Measurements from ENCODE around the gene RGCC.
"Not testable (repeated sequence)": the region's sequence is repeated elsewhere in the genome, so short reads cannot be mapped to it uniquely, and the experiment has no call there.

Gene RGCC

DNA sequence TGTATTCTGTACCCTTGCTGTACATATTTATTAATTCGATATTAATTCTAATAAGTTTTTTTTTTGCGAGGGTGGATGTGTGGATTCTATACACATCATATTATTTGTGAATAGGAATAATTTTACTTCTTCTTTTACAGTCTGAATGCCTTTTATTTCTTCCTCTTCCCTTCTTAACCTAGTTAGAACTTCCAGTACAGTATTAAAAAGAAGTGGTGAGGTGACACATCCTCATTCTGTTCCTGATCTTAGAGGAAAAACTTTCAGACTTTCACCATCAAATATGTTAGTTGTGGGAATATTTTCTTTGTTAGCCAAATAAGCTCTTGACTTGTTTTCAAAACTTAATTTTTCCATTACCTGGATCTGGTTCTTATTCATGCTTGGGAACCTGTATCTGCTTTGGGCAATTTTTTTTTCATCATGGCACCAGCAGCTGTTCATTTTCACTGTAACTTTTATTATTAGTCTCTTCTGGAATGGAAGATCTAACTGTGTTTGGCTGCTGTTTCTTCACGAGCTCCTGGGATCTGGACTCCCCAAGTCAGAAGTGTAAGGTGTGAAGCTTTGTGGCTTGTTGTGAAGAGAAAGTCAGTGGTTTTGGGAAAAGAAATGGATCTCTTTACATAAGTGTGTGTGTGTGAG lies 33.1 kb downstream of the RGCC start:
- no peak for DNase-seq (ENCODE audit: low read depth)

DNA sequence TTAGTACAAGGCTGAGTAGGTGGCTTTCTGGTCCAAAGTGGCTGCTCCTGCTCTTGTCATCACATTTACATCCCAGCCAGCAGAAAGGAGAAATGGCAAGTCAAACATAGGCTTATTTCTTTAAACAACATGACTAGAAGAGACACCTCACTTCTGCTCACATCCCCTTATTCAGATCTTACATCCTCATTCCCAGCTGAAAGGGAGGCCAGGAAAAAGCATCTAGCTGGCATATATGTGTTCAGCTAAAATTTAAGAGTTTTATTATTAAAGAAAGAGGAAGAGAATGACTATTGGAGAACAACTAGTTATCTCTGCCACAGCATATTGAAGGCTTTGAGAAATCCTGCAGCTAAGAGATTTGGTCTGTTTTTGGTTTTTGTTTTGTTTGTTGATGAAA lies 34.1 kb downstream of the RGCC start:
- DNase-seq (ENCODE audit: low read depth) = no peak

DNA sequence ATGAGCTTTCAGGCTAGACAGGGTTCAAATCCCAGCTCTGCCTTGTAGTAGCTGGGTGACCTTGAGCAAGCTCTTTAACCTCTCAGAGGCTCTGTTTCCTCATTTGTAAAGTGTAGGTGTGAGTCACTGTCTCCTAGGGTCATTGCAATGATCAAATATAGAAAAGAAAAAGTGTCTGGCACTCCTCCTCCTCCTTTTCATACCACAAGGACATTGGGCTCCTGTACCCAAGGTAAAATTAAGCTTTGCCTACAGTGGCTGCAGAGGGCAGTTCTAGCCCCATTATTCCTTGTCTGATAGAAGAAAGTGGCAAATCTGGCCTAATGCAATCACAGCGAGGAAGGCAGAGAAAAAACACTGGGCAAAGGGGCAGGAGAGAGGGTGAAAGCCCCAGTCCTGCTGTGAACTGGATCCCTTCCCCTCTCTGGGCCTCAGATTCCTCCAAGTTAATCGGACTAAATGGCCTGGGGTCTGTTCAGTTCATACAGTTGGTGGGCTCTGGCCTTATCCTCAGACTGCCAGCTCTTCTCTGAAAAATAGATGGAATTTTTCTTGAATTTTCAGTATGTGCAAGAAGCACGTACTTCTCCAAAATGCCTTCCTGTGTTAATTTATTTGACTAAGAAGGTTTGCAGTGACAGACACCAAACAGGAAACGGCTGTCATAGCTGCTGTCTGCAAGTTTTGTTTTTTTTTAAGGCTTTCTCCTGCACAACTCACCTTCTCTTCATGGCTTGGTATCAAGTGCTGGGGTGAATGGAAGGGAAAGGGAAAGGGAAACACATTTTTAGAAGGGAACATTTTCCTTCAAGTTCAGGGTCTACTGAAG lies 35.3 kb downstream of the RGCC start:
- DNase-seq (ENCODE audit: low read depth) = no peak

DNA sequence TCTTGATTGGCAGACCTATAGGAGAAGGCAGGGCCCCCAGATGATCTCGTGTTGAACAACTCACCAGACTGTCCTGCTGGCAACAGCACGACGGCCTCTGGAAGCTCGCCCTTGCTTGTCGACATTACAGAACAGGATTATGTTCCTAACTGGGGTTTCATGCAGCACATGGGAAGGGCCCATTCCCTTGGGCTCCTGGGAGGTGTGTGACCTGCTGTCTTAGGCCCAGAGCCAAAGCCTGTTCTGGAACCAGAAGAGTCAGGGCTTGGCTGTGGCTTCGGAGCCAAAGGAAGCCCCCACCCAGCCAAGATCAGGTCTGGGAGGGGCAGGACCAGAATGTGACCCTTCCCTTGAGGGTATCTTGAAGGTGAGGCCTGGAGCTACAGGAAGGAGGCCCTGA lies 36.9 kb downstream of the RGCC start:
- DNase-seq (ENCODE audit: low read depth) = no peak

DNA sequence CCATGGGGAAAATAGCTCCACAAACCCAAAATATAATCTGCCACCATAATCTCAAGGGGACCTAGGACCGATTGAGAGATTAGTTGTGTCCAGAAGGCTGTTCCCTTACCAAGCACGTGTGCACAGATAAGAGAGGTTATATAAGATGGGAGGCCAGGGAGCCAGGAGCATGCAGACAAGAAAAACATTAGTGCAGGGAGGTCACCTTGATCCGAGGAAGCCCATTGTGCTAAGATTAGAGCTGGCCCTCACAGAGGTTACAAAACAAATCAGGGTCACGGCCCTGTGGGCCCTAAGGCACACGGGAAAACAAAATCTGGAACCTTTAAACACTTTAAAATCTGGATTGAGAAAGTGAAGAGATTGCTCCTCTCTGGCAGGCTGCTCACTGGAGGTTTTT lies 37.7 kb downstream of the RGCC start:
- DNase-seq (ENCODE audit: low read depth) = no peak

DNA sequence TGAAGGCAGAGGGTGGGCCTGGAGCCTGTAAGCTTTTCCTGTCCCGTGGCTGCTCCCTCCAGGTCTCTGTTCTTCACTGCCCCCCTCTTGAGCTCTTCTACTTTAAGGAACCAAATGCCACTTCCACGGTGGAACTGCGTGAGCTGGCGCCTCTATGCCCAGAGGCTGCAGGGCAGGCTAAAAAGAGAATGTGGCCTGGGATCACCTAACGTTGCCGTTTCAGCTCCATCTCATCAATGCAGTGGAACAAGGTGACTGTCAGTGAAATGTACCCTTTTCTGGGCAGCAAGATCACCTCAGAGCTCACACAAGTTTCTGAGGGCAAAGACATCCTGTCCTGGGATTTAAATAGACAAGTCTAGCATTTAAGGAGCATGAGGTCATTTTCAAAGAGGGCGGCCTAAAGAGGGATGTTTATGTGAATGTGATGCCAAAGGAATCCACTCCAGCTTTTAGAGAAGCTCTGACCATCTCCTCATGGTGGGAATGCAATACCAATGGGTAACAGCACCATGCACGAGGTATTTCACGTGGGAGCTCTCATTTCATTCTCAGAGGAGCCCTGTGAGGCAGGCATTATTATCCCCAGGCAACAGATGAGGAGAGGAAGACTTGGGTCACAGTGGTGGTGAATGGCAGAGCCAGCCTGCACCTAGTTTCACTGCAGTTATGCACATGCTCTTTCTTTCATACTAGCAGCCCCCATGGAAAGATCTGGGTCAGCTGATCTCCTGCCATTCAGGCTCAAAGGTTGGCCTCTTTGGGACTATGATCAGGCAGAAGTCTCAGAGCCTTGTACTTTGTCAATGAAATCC lies 39.3 kb downstream of the RGCC start:
- DNase-seq (ENCODE audit: low read depth) = peak; percentile 48

DNA sequence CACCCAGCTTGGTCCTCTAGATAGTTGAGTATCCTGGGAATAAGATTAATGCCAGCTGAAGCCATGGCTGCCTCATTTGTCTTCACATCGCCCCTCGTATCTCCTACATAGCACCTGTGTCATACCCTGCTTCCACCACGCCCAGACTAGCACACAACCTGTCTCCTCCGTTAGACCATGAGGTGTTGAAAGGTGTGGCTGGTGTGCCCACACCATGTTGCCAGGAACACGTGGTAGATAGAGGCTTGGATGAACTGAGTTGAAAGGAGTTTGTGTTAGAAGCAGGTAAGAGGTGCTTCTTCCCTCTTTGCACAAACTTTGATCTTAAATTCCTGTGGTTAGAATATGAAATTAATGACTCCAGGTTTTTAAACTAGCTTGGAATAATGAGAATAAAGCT lies 40.1 kb downstream of the RGCC start:
- no peak for DNase-seq (ENCODE audit: low read depth)

DNA sequence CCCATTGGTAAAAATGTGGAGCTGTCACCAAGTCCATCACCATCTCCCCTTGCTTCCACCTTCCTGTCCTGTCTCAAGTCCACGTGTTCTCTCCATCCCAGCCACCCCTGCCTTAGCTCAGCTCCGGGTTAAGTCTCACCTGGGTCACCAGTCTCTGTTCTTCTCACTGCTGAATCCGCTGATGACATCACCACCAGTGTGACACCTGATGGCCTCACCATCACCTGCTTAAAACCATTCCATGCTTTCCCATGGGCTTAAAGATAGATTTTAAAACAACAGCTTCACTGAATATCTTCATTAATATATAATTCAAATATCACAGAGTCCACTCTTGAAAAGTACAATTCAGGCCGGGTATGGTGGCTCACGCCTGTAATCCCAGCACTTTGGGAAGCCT lies 42.1 kb downstream of the RGCC start:
- DNase-seq (ENCODE audit: low read depth) = no peak

DNA sequence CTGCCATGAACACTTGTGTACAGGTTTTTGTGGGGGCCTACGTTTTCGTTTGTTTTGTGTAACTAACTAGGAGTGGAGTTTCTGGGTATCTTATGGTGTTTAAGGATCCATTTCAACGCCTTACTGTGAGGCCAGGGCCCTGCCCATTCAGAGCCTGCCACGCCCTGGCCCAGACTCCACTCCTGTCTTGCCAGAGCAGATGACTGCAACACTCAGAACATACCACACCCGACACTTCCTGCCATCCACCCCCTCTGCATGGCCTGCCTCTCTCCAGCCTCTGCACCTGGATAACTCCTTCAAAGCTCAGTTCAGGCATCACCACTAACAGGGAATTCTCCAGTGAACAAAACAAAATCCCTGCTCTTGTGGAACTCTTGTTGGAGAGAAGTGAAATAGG lies 43.2 kb downstream of the RGCC start:
- DNase-seq (ENCODE audit: low read depth) = no peak

DNA sequence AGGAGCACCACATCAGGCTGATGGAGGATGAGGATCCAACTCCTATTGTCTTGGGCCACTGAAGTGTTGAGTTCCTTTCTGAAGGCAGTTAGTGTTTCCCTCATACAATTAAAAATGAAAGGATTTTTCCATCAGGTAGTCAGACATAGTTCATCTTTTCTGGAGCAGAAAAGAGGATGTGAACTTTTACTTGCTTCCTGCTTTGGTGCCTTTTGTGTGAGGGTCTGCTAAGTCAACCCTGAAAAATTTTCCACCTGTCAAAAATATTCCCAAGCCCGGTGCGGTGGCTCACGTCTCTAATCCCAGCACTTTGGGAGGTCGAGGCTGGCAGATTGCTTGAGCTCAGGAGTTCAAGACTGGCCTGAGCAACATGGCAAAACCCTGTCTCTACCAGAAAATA lies 43.9 kb downstream of the RGCC start:
- DNase-seq (ENCODE audit: low read depth) = no peak

DNA sequence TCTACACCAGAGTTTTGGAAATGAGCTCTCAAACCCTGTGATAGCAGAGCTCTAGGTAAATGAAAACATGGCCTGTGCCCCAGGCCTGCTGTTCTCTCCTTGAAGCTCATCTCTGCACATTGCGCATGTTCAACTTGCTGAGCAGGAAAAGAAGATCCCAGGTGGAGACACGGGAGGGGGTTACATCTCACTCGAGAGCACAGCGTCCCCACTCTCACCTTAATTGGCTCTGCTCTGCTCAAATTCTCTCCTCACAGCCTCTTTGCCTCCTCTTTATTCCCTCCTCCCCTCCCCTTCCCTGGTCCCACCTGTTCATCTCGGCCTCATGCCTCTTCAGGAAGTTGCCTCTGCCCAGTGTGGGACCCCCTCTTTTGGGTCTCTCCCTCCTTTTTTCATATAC lies 44.7 kb downstream of the RGCC start:
- no peak for DNase-seq (ENCODE audit: low read depth)

DNA sequence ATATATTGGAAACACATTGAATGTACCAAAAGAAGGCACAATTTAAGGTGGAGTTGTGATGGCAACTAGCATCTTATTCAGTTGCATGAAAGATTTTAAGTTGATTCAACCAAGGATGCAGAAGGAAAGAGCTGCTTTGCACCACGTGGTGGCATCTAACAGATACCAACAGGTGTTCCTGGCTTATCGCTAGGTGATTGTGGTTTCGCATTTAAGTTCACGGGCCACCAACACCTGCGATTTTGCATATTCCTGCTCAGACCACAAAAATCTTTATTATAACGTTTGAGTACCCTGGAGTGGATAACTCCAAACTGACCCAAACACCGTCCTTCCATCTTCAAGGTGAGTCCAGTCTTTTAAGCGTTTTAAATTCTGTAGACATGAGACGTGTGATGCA lies 45.3 kb downstream of the RGCC start:
- DNase-seq (ENCODE audit: low read depth) = no peak

DNA sequence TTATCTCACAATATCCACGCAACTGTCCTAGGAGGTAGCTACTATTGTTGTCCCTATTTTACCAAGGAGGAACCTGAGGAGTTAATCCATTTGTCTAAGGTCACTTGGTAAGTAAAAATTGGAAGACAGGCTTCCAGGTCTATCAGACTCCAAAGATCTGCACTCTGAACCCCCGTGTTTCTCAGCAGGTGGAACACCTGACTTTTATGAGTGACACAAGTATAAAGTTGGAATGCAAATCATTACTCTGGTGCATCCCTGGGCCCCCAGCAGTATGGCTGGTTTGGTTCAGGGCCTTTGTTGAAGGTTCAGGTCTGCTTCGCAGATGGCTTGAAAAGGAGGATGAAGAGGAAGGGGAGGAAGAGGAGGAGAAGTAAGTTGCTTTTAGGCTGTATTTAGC lies 46.0 kb downstream of the RGCC start:
- no peak for DNase-seq (ENCODE audit: low read depth)

DNA sequence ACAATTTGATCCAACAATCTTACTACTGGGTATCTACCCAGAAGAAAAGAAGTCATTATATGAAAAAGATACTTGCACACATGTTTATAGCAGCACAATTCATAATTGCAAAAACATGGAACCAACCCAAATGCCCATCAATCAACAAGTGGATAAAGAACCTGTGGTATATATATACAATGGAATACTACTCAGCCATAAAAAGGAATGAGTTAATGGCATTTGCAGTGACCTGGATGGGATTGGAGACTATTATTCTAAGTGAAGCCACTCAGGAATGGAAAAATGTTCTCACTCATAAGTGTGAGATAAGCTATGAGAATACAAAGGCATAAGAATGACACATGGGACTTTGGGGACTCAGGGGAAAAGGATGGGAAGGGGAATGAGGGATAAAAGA lies 47.3 kb downstream of the RGCC start:
- DNase-seq (ENCODE audit: low read depth) = not testable (repeated sequence)

DNA sequence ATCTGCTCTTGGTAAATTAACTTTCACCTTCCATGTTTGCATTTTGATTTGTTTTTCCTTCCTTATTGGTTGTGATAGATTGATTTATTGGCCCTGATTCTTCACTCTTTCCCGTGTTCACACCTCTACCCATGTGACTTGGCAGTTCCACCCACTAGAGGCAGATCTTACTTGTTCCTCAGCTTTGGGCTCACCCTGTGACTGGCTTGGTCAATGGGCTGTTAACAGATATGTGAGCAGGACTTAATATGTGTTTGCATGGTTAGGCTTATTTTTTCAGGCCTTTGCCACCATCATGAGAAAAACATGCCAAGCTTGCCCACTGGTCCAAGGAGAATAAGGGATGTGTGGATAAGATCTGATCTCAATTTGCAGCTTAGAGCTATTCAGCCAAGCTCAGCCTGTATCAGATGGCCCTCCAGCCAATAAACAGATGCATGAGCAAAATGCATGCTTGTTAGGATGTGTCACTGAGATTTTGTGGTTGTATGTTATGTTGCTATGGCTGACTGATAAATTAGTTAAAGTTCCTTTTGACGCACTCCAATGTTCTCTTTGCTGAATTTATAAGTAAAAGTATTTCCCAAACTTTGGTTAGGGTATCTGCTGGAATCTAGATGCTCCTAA lies 48.0 kb downstream of the RGCC start:
- DNase-seq (ENCODE audit: low read depth) = peak; percentile 86

DNA sequence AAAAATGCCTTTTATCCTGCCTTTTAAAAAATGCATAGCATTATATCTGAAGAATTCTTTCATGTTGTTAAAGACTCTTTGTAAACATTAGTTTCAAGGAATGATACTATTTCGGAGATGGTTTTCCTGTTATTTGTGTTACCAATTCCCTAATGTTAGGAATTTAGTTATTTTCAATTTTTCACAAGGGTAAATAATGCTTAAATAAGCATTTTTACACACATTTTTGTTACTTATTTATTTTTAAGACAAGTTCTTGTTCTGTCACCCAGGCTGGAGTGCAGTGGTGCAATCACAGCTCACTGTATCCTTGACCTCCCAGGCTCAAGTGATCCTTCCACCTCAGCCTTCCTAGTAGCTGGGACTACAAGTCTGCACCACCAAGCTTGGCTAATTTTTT lies 49.0 kb downstream of the RGCC start:
- DNase-seq (ENCODE audit: low read depth) = no peak

DNA sequence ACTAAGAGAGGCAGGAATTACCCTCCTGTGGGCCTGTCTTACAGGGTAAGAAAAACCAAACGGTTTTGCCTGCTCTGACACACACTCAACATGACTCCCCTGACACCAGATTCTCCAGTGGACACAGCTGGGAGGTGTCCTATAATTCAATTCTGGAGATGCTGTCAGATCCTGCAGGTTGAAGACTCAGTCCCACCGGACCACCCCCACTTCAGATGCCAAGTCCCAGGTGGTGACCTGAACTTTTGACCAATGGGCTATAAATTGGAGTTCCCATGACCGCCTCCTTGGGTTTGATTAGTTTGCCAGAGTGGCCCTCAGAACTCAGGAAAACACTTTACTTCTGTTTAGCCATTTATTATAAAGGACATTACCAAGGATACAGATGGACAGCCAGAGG lies 52.6 kb downstream of the RGCC start:
- DNase-seq (ENCODE audit: low read depth) = no peak

DNA sequence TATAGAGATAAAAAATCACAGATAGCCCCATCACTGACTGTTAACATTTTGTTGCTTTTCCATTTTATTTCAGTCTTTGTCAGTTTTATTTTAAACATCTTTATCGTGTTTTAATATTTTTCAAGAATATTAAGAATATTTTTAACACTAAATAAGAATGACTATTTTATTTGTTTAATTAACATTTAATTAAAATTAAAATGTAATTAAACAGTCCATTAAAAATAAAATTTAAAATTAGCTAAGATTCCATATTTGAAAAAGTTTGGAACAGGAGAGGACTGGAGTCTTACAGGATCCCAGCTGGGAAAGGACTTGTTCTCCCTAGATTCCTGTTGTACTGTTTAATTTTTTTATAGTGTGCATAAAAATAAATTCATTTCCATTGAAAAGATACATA lies 54.5 kb downstream of the RGCC start:
- no peak for DNase-seq (ENCODE audit: low read depth)

DNA sequence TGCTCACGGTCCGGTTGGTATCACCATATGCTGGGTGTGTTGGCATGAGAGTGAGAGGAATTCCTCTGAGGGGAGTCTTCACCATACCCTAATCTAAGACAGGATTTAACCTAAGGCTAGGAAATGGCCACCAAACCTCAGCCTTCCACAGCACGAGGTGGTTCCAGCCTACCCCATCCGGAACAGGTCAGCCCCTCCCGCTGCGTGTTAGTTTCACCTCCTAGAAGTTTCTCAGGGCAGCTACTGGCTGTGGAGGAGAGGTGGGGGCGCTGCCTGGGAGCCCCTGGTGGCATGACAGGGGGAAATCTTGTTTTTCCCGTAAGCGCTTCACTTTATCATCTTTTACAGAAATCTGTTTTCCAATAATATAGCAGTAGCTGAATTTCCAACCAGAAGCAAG lies 55.1 kb downstream of the RGCC start:
- DNase-seq (ENCODE audit: low read depth) = no peak

DNA sequence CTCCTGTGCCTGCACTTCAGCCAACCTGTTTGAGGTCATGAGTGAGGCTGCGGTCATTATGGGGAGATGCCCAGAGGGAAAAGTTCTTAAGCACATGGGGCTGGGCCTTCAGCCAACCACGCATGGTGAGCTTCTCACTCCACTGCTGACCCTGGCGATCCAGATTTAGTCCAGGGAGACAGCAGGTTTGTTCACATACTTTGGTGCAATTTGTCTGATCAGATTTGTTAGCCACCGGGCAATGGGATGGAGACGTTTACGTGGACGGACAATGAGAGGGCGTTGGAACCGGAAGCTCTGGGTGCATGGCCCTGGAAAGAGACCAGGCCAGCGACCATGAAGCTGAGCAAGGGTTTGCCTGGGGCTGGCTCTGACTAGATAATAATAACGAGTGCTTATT lies 56.2 kb downstream of the RGCC start:
- DNase-seq (ENCODE audit: low read depth) = no peak

DNA sequence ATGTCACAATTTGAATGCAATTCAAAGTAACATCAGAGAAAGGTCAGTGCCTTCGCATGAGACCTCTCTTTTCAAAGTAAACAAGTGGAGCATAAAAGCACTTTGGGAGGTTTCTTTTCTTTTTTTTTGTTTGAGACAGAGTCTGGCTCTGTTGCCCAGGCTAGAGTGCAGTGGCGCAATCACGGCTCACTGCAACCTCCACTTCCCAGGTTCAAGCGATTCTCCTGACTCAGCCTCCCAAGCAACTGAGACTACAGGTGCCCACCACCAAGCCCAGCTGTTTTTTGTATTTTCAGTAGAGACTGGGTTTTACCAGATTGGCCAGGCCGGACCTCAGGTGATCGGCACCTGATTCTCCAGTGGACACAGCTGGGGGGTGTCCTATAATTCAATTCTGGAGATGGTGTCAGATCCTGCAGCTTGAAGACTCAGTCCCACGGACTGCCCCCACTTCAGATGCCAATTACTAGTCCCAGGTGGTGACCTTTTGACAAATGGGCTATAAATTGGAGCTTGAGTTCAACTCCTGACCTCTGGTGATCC lies 57.6 kb downstream of the RGCC start:
- no peak for DNase-seq (ENCODE audit: low read depth)

DNA sequence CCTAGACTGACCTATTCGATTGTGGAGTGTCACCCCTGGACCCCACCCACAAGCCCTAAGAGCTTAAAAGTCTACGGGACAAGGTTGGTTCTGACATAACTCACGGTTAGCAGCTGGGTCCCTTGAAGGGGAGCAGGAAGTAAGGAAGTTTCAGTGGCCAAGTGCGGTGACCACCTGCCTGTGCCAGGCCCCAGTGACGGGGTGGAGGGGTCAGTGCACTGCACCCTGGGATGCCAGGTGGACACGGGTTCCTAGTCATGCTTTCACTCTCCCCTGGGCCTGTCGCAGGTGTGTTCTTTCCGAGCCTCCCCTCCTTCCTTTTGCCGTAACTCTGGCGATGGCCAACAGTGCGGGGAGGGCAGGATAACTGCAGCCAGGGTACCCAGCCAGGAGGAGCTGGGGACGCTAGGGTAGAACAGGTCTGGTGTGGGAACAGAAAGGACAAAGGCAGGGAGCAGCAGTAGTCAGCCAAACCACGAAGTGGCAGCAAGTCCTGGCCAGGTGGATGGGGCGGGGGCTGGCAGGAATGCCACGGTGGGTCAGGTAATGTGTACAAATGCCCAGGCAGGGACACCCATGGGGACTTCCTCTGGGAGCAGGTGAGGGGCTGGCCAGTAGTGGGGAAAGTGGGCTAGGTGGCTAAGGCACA lies 58.3 kb downstream of the RGCC start:
- no peak for DNase-seq (ENCODE audit: low read depth)
